ENCODE measurements around the gene CUX1.

CUX1 gene

GRCh38 chr7:102193806-102194205, 376.4 kb downstream of the CUX1 start:
- peak; percentile 13 to 33 for DNase-seq (ENCODE audit: low read depth in 2 of 2)
- TF ChIP-seq, protein P1, sequence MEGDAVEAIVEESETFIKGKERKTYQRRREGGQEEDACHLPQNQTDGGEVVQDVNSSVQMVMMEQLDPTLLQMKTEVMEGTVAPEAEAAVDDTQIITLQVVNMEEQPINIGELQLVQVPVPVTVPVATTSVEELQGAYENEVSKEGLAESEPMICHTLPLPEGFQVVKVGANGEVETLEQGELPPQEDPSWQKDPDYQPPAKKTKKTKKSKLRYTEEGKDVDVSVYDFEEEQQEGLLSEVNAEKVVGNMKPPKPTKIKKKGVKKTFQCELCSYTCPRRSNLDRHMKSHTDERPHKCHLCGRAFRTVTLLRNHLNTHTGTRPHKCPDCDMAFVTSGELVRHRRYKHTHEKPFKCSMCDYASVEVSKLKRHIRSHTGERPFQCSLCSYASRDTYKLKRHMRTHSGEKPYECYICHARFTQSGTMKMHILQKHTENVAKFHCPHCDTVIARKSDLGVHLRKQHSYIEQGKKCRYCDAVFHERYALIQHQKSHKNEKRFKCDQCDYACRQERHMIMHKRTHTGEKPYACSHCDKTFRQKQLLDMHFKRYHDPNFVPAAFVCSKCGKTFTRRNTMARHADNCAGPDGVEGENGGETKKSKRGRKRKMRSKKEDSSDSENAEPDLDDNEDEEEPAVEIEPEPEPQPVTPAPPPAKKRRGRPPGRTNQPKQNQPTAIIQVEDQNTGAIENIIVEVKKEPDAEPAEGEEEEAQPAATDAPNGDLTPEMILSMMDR (IDR thresholded peaks at IDR 0.05; ENCODE audit: low read depth, low read length) = no peak
- no peak overlapping the region for H3K4me3 ChIP-seq (replicated peaks in 1 of 2; ENCODE audit: low read depth in 2 of 2, low read length in 2 of 2)

DNA sequence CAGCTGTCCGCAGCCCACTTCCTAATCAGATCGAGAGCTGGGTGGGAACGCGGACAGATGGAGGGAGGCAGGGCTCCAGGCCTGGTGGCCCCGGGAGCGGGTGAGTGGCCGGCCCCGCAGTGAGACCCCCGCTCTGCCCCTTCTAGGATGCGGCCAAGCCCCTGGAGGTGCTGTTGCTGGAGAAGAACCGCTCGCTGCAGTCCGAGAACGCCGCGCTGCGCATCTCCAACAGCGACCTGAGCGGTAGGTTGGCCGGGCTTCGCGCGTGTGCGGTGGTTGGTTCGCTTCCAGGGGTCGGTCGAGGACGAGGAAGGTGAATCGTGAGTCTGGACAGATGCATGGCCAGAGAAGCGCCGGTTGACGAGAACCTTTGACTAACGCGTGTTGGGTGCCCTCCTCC, 377.9 kb downstream of the CUX1 start:
- no peak overlapping the region for H3K4me3 ChIP-seq (replicated peaks in 1 of 2; ENCODE audit: low read depth in 2 of 2, low read length in 2 of 2)
- DNase-seq (ENCODE audit: low read depth in 2 of 2) = no peak
- TF ChIP-seq, protein P1 (IDR thresholded peaks at IDR 0.05; ENCODE audit: low read depth, low read length) = no peak

- no peak for DNase-seq (ENCODE audit: low read depth in 2 of 2)
- TF ChIP-seq, protein P1 (IDR thresholded peaks at IDR 0.05; ENCODE audit: low read depth, low read length) = no peak
- H3K4me3 ChIP-seq (replicated peaks in 1 of 2; ENCODE audit: low read depth in 2 of 2, low read length in 2 of 2) = no peak overlapping the region
Measured at GRCh38 chr7:102196028-102196427, 378.6 kb downstream of the CUX1 start.

GRCh38 chr7:102197161-102197560, 379.7 kb downstream of the CUX1 start:
- no peak overlapping the region for H3K4me3 ChIP-seq (replicated peaks in 1 of 2; ENCODE audit: low read depth in 2 of 2, low read length in 2 of 2)
- DNase-seq (ENCODE audit: low read depth in 2 of 2) = no peak
- TF ChIP-seq, protein P1 (IDR thresholded peaks at IDR 0.05; ENCODE audit: low read depth, low read length) = no peak

DNA sequence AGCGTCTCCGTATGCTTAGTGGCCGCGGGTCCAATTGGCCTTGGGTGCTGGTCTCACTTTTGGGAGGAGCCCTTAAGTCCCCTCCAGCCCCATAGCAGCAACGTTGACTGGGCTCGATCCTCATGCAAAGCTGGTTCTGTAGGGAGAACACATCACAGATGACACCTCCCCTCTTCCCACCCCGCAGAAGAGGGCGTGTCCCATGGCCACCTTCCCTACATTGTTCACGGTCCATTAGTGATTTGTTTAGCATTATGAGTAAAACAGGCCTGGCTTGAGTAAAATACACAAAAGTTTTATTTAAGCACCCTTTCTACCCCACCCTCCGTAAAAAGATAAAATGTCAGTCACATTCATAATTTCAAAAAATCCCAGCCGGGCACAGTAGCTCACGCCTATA, 380.2 kb downstream of the CUX1 start:
- DNase-seq (ENCODE audit: low read depth in 2 of 2) = no peak
- H3K4me3 ChIP-seq (replicated peaks in 1 of 2; ENCODE audit: low read depth in 2 of 2, low read length in 2 of 2) = no peak overlapping the region
- TF ChIP-seq, protein P1 (IDR thresholded peaks at IDR 0.05; ENCODE audit: low read depth, low read length) = no peak

- no peak overlapping the region for H3K4me3 ChIP-seq (replicated peaks in 1 of 2; ENCODE audit: low read depth in 2 of 2, low read length in 2 of 2)
- no peak for DNase-seq (ENCODE audit: low read depth in 2 of 2)
Measured at GRCh38 chr7:102198417-102198956, 381.1 kb downstream of the CUX1 start.

More at GRCh38 chr7:102198417-102198956, 381.1 kb downstream of the CUX1 start:
- TF ChIP-seq, protein P1 (IDR thresholded peaks at IDR 0.05; ENCODE audit: low read depth, low read length) = no peak

All from cardiac fibroblast (primary cell).